HG03439 (cell line): ENCODE measurements around the gene TMTC2.

ENCODE experiments used
- ATAC-seq: cut with Tn5 transposase; IDR thresholded peaks from one replicate; pipeline ENCODE4 v1.9.1; 2021; ENCODE audit warnings: mild to moderate bottlenecking, moderate library complexity; ENCODE audit not compliant: unreplicated experiment

TMTC2 gene

GRCh38 chr12:82873951-82874350 lies 187.2 kb downstream of the TMTC2 start:
- ATAC-seq, result no peak

- no peak for ATAC-seq
These were observed 188.2 kb downstream of the TMTC2 start for GRCh38 chr12:82874945-82875344.

GRCh38 chr12:82876075-82876474 lies 189.4 kb downstream of the TMTC2 start:
- ATAC-seq, result no peak

- no peak for ATAC-seq
These were observed 191.3 kb downstream of the TMTC2 start for GRCh38 chr12:82877963-82878362.

- ATAC-seq, result no peak
These were observed 193.8 kb downstream of the TMTC2 start for GRCh38 chr12:82880442-82880901.

GRCh38 chr12:82883394-82884355 lies 197.0 kb downstream of the TMTC2 start:
- ATAC-seq, result no peak

GRCh38 chr12:82886671-82887340 lies 200.1 kb downstream of the TMTC2 start:
- ATAC-seq, result no peak

GRCh38 chr12:82893896-82894295 lies 207.2 kb downstream of the TMTC2 start:
- ATAC-seq, result no peak

GRCh38 chr12:82896277-82896676 lies 209.6 kb downstream of the TMTC2 start:
- ATAC-seq, result no peak

- ATAC-seq, result no peak
These were observed 210.3 kb downstream of the TMTC2 start for GRCh38 chr12:82896979-82897378.

GRCh38 chr12:82898441-82898840 lies 211.7 kb downstream of the TMTC2 start:
- ATAC-seq, result no peak

- ATAC-seq, result no peak
These were observed 217.6 kb downstream of the TMTC2 start for GRCh38 chr12:82904219-82904790.

GRCh38 chr12:82910246-82910893 lies 223.7 kb downstream of the TMTC2 start:
- ATAC-seq, result no peak

- no peak for ATAC-seq
These were observed 225.7 kb downstream of the TMTC2 start for GRCh38 chr12:82912406-82912805.

GRCh38 chr12:82919388-82920054 lies 232.8 kb downstream of the TMTC2 start:
- ATAC-seq, result no peak

- ATAC-seq, result no peak
These were observed 237.2 kb downstream of the TMTC2 start for GRCh38 chr12:82923935-82924334.

GRCh38 chr12:82926630-82927029 lies 239.9 kb downstream of the TMTC2 start:
- no peak for ATAC-seq

GRCh38 chr12:82930301-82930700 lies 243.6 kb downstream of the TMTC2 start:
- no peak for ATAC-seq

GRCh38 chr12:82931349-82932116 lies 244.8 kb downstream of the TMTC2 start:
- no peak for ATAC-seq

GRCh38 chr12:82937151-82937550 lies 250.4 kb downstream of the TMTC2 start:
- ATAC-seq, result no peak
